PC-9 (cell line): Measurements from ENCODE around the gene APCDD1. TPM values are rescaled to one million over a fixed set of nuclear protein-coding genes. Genes with fewer than 3 reads are reported as not detected.

Source experiments
- BruUV-seq: library from RNA; stranded (reverse); fragments of 400-500 nt; replicated peaks from 2 replicates; lab custom pipeline; 2021; lab: Mats Ljungman, UMichigan
- CTCF ChIA-PET: fragments of 300-600 bp; sonication (Branson Sonifier 250); formaldehyde crosslinking; loops from one replicate; lab custom pipeline; 2022; ENCODE audit warnings: antibody characterized with exemption; lab: Charles Lee
- POLR2A ChIA-PET: fragments of 300-600 bp; sonication (Branson Sonifier 250); formaldehyde crosslinking; loops from one replicate; lab custom pipeline; 2022; ENCODE audit warnings: antibody characterized with exemption; ENCODE audit not compliant: unreplicated experiment; lab: Charles Lee
- DNase-seq, 2 experiments: peaks; one replicate each; pipeline versions ENCODE4 v3.0.0 to v3.0.0-alpha.2; 2015 to 2022; ENCODE audit warnings: mixed read lengths in 1 of 2
- H2AFZ ChIP-seq: fragments of 200-600 bp; sonication (generic); 2 replicates; pipeline ENCODE4 v1.8.1; 2017; ENCODE audit warnings: antibody characterized with exemption
- H3F3A ChIP-seq: fragments of 200-600 bp; sonication (generic); 2 replicates; pipeline ENCODE4 v1.8.1; 2017; ENCODE audit warnings: antibody characterized with exemption, mild to moderate bottlenecking, low read depth; ENCODE audit not compliant: insufficient read depth
- H3K27ac ChIP-seq: fragments of 200-600 bp; sonication (generic); 2 replicates; pipeline ENCODE4 v1.6.1; 2016; ENCODE audit warnings: mixed run types
- H3K27me3 ChIP-seq: fragments of 200-600 bp; sonication (generic); 2 replicates; pipeline ENCODE4 v1.6.1; 2016; ENCODE audit warnings: low read depth, mixed run types; ENCODE audit not compliant: insufficient read depth
- H3K36me3 ChIP-seq: fragments of 200-600 bp; sonication (generic); 2 replicates; pipeline ENCODE4 v1.6.1; 2016; ENCODE audit warnings: low read depth, mixed run types
- H3K4me1 ChIP-seq: fragments of 200-600 bp; sonication (generic); replicated peaks from 2 replicates; pipeline ENCODE4 v1.6.1; 2016; ENCODE audit warnings: mixed run types; ENCODE audit not compliant: insufficient read depth
- H3K4me2 ChIP-seq: fragments of 200-600 bp; sonication (generic); 2 replicates; pipeline ENCODE4 v1.6.1; 2017; ENCODE audit warnings: mixed run types
- H3K4me3 ChIP-seq: fragments of 200-600 bp; sonication (generic); 2 replicates; pipeline ENCODE4 v1.6.1; 2016; ENCODE audit warnings: mixed run types
- H3K79me2 ChIP-seq: fragments of 200-600 bp; sonication (generic); 2 replicates; pipeline ENCODE4 v1.6.1; 2017; ENCODE audit warnings: low read depth, mixed run types
- H3K9me2 ChIP-seq: fragments of 200-600 bp; sonication (generic); 2 replicates; pipeline ENCODE4 v1.8.1; 2017; ENCODE audit warnings: mild to moderate bottlenecking; ENCODE audit not compliant: insufficient read depth
- H3K9me3 ChIP-seq: fragments of 200-600 bp; sonication (generic); 2 replicates; pipeline ENCODE4 v1.8.1; 2016; ENCODE audit warnings: low read depth; ENCODE audit not compliant: insufficient read depth
- H4K20me1 ChIP-seq: fragments of 200-600 bp; sonication (generic); 2 replicates; pipeline ENCODE4 v1.8.1; 2017; ENCODE audit not compliant: insufficient read depth
- CTCF ChIP-seq: fragments of 200-600 bp; sonication (generic); conservative IDR thresholded peaks from 2 replicates; pipeline ENCODE4 v1.6.1; 2017; ENCODE audit warnings: mixed run types, antibody characterized with exemption, mild to moderate bottlenecking, moderate library complexity
- EZH2 ChIP-seq: fragments of 200-600 bp; sonication (generic); IDR thresholded peaks from 2 replicates; pipeline ENCODE4 v1.8.0; 2017; ENCODE audit warnings: antibody characterized with exemption, low read depth
- intact Hi-C: fragments of 100-400 bp; cut with micrococcal nuclease; formaldehyde crosslinking; loops from one replicate; pipeline ENCODE4 v1.10.0; 2022; ENCODE audit not compliant: unreplicated experiment
- total RNA-seq: library from RNA; stranded (reverse); gene quantifications from 2 replicates; pipeline ENCODE4 v1.2.3, GENCODE V29; 2021

Gene APCDD1
- total RNA-seq, 1 experiment from 2014 or later = not detected

- 0 out of 2 replicates have a peak, but pooled peaks cover 7% of the 10 kb centered on the region for H3K27me3 ChIP-seq
- intact Hi-C loops = no loop called here
Observed at GRCh38 chr18:10514082-10514481, 59.6 kb downstream of the APCDD1 start.

GRCh38 chr18:10514601-10515000 is 60.2 kb downstream of the APCDD1 start:
- Histone ChIP-seq H3K79me2 (no peaks in the 10 kb centered on the region), H3F3A (no peaks in the 10 kb centered on the region), H2AFZ (no peak overlapping the region), H3K27me3 (0 out of 2 replicates have a peak, but pooled peaks cover 7% of the 10 kb centered on the region), H3K4me2 (no peak overlapping the region), H3K9me2 (no peaks in the 10 kb centered on the region), H3K9me3 (no peaks in the 10 kb centered on the region), H3K36me3 (no peaks in the 10 kb centered on the region), H4K20me1 (no peaks in the 10 kb centered on the region), H3K27ac (no peak overlapping the region), H3K4me1 (no peaks in the 10 kb centered on the region), H3K4me3 (no peak overlapping the region)
- no TSS peak for BruUV-seq
- ChIA-PET CTCF (no interaction called here), POLR2A (no interaction called here)
- TF ChIP-seq EZH2 = no peak
- no peak for TF ChIP-seq CTCF
- no peak for DNase-seq
- intact Hi-C loops = no loop called here

More at GRCh38 chr18:10514082-10514481, 59.6 kb downstream of the APCDD1 start:
- H3F3A ChIP-seq = no peaks in the 10 kb centered on the region
- no peak overlapping the region for H3K4me3 ChIP-seq
- H3K4me1 ChIP-seq = no peaks in the 10 kb centered on the region
- no peaks in the 10 kb centered on the region for H3K9me2 ChIP-seq
- TF ChIP-seq CTCF (no peak), EZH2 (no peak)
- ChIA-PET CTCF (no interaction called here), POLR2A (no interaction called here)
- H2AFZ ChIP-seq = no peak overlapping the region
- no peaks in the 10 kb centered on the region for H3K9me3 ChIP-seq
- BruUV-seq = no TSS peak
- DNase-seq = no peak
- no peaks in the 10 kb centered on the region for H4K20me1 ChIP-seq
- H3K27ac ChIP-seq = no peak overlapping the region
- no peaks in the 10 kb centered on the region for H3K79me2 ChIP-seq
- H3K4me2 ChIP-seq = no peak overlapping the region
- no peaks in the 10 kb centered on the region for H3K36me3 ChIP-seq

- TF ChIP-seq CTCF (no peak), EZH2 (no peak)
- H2AFZ ChIP-seq = no peak overlapping the region
- H3F3A ChIP-seq = no peaks in the 10 kb centered on the region
- no peak overlapping the region for H3K27ac ChIP-seq
- intact Hi-C loops = no loop called here
- no peak for DNase-seq
- ChIA-PET POLR2A (no interaction called here), CTCF (interaction anchor here (0.6 kb wide), 1 partner anchor 26 kb away, joined by 5 read pairs; no protein-coding TSS in a partner anchor)
- H3K4me3 ChIP-seq = no peak overlapping the region
- no TSS peak for BruUV-seq
- no peaks in the 10 kb centered on the region for H3K36me3 ChIP-seq
- no peaks in the 10 kb centered on the region for H4K20me1 ChIP-seq
- H3K79me2 ChIP-seq = no peaks in the 10 kb centered on the region
- H3K9me3 ChIP-seq = no peaks in the 10 kb centered on the region
- H3K9me2 ChIP-seq = no peaks in the 10 kb centered on the region
- H3K27me3 ChIP-seq = 0 out of 2 replicates have a peak, but pooled peaks cover 7% of the 10 kb centered on the region
- H3K4me1 ChIP-seq = no peaks in the 10 kb centered on the region
- no peak overlapping the region for H3K4me2 ChIP-seq
Observed at GRCh38 chr18:10515456-10515855, 61.0 kb downstream of the APCDD1 start.
